ENCODE results near the gene EIF4E2.

The EIF4E2 gene

DNA sequence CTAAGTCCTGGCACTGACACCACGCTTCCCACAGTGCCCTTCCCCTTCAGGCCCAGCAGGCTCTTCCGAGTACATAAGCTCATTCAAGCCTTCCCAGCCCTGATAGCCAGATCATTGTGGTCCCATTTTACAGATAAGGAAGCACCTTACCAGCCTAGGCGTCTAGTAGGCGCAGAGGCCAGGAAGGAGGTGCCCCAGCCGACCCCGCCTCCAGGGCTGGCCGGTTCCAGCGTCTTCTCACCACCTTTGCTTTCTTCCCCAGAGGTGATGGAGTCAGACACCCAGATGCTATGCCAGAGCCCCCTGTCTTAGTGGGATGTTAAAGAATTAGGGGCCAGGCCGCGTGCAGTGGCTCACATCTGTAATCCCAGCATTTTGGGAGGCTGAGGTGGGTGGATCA lies 54.0 kb downstream of the EIF4E2 start:
- no peak for DNase-seq

- no peak for DNase-seq
Measured at GRCh38 chr2:232607011-232607410, 56.5 kb downstream of the EIF4E2 start.

DNA sequence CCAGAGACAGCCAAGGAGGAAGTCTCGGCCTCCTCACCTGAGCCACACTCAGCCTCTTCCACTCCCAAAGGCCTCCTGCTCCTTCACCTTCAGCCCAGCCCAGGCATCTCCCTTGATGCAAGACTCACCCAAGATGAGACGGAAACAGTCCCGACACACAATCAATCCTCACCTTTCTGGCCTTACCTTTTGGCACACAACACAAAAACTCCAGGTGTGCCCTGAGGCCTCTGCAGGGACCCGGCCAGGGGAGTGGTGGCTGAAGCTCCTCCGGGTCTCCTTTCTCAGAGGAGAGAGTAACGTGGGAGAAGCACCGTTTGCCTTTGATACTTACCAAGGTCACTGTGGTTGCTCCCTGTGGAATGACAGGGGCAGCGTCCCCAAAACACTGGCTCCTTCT lies 59.1 kb downstream of the EIF4E2 start:
- DNase-seq = no peak

- no peak for DNase-seq
Measured at GRCh38 chr2:232610081-232610480, 59.6 kb downstream of the EIF4E2 start.

DNA sequence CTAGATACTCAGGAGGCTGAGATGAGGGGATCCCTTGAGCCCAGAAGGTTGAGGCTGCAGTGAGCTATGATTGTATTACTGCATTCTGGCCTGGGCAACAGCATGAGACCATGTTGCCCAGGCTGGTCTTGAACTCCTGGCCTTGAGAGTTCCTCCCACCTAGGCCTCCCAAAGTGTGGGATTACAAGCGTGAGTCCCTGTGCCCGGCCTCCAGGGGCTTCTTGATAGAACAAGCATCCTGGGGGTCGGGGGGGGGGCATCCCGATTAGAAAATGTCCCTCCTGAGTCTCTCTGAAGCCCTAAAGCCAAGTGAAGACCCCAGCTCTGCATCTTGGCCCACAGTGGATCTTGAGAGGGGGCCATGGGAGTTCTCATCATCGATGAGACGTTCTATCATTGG lies 60.6 kb downstream of the EIF4E2 start:
- no peak for DNase-seq

- DNase-seq = peak; percentile 49 to 70
Measured at GRCh38 chr2:232611559-232612218, 61.2 kb downstream of the EIF4E2 start.

- DNase-seq = no peak
Measured at GRCh38 chr2:232613538-232614134, 63.1 kb downstream of the EIF4E2 start.

DNA sequence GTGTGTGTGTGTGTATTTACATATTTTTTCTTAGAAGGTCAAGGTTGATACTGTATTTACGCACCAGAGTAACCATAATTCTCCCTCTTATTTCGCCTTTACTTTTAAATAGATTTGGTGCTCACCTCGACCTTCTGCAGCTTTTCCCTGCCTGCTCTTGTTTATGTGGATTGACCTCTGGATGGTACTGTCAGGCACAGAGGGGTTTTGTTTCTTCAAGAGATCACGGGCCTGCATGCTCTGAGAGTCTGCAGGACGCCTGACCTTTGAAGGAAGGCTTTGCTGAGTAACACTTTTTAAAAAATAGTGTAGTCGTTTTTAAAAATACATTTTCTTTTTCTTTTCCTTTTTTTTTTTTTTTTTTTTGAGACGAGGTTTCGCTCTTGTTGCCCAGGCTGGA lies 64.8 kb downstream of the EIF4E2 start:
- no peak for DNase-seq

All from activated CD4-positive, alpha-beta T cell treated with anti-CD3 and anti-CD28 coated beads for 4 hours (primary cell).